GM13976 (cell line): ENCODE measurements around the gene ABTB1.

Experiments used
- DNase-seq: peaks from one replicate; pipeline ENCODE4 v3.0.0; 2012; ENCODE audit warnings: low spot score
- CTCF ChIP-seq: IDR thresholded peaks from 2 replicates; pipeline ENCODE4 v1.5.1; 2012; ENCODE audit warnings: borderline replicate concordance, mild to moderate bottlenecking; ENCODE audit not compliant: insufficient read depth; ENCODE audit errors: extremely low read depth, missing control alignments, control extremely low read depth
- in situ Hi-C: fragments of 300-500 bp; cut with MboI; formaldehyde crosslinking; loops from one replicate; pipeline ENCODE4 v1.12.0; 2022; ENCODE audit warnings: low sequenced_read_pairs, mixed read lengths, inconsistent platforms; ENCODE audit not compliant: unreplicated experiment

ABTB1 gene

GRCh38 chr3:127672429-127673190, at the start of gene ABTB1:
TSS of gene ABTB1 (plus strand) at chr3:127672952. CDS start at chr3:127673026, 74 bp downstream.
- DNase-seq, result peak; percentile 98
- TF ChIP-seq CTCF, result no peak
- in situ Hi-C loops, result no loop called here

- TF ChIP-seq CTCF, result no peak
- in situ Hi-C loops, result no loop called here
- no peak for DNase-seq
These were observed 48.7 kb upstream of the ABTB1 start for GRCh38 chr3:127624063-127624462.

- in situ Hi-C loops, result no loop called here
- TF ChIP-seq CTCF, result no peak
- no peak for DNase-seq
These were observed 46.9 kb upstream of the ABTB1 start for GRCh38 chr3:127625821-127626220.

- in situ Hi-C loops, result no loop called here
- no peak for TF ChIP-seq CTCF
- DNase-seq, result no peak
These were observed 44.3 kb upstream of the ABTB1 start for GRCh38 chr3:127628426-127628787.

GRCh38 chr3:127628788-127629466, 43.8 kb upstream of the ABTB1 start, which contains the start of gene PODXL2:
TSS of gene PODXL2 (plus strand) at chr3:127629185. CDS start at chr3:127629220, 35 bp downstream.
- TF ChIP-seq CTCF, result no peak
- in situ Hi-C loops, result no loop called here
- DNase-seq, result peak; percentile 81

- TF ChIP-seq CTCF, result no peak
- no peak for DNase-seq
These were observed 43.0 kb upstream of the ABTB1 start for GRCh38 chr3:127629467-127630403.

More at GRCh38 chr3:127629467-127630403, 43.0 kb upstream of the ABTB1 start:
- in situ Hi-C loops, result no loop called here
